AG10803 (cell line): Measurements from ENCODE around the gene NAP1L3.

ENCODE experiments used
- DNase-seq: peaks from one replicate; pipeline ENCODE4 v3.0.0; 2010; ENCODE audit warnings: low read depth
- H3K4me3 ChIP-seq: 2 replicates; pipeline ENCODE4 v1.5.1; 2011; ENCODE audit warnings: mild to moderate bottlenecking, low read length, control low read depth
- CTCF ChIP-seq: conservative IDR thresholded peaks from 2 replicates; pipeline ENCODE4 v1.5.1; 2011; ENCODE audit warnings: mild to moderate bottlenecking, low read length, control low read depth, inconsistent platforms

NAP1L3 gene

GRCh38 chrX:93673056-93673868, at the start of gene NAP1L3:
NAP1L3 (minus strand) TSS chrX:93673578; CDS start chrX:93673304, 274 bp downstream.
- H3K4me3 ChIP-seq: peak within 1 kb of the TSS; percentile 71
- peak; percentile 72 for DNase-seq
- no peak for TF ChIP-seq CTCF

GRCh38 chrX:93711076-93711475, 37.7 kb upstream of the NAP1L3 start:
- H3K4me3 ChIP-seq: no peak overlapping the region
- no peak for TF ChIP-seq CTCF
- no peak for DNase-seq

- DNase-seq: no peak
- TF ChIP-seq CTCF: no peak
- no peak overlapping the region for H3K4me3 ChIP-seq
Observed at GRCh38 chrX:93703701-93704100, 30.3 kb upstream of the NAP1L3 start.

GRCh38 chrX:93695981-93696380, 22.6 kb upstream of the NAP1L3 start:
- TF ChIP-seq CTCF: no peak
- H3K4me3 ChIP-seq: no peak overlapping the region
- DNase-seq: peak; percentile 0

GRCh38 chrX:93673869-93674271, 492 bp upstream of the NAP1L3 start, which contains the start of gene FAM133A:
FAM133A (plus strand) TSS chrX:93674206; CDS start chrX:93709420, 35,214 bp downstream.
- H3K4me3 ChIP-seq: peak within 1 kb of the TSS; percentile 71

GRCh38 chrX:93660575-93660974, 12.8 kb downstream of the NAP1L3 start:
- no peak overlapping the region for H3K4me3 ChIP-seq

More at GRCh38 chrX:93673869-93674271, 492 bp upstream of the NAP1L3 start, which contains the start of gene FAM133A:
- TF ChIP-seq CTCF: no peak
- peak; percentile 46 for DNase-seq

More at GRCh38 chrX:93660575-93660974, 12.8 kb downstream of the NAP1L3 start:
- DNase-seq: no peak
- no peak for TF ChIP-seq CTCF
